Upper lobe of right lung (tissue), 1 donor: Measurements from ENCODE around the gene LRRN3. TPM values are rescaled to one million over a fixed set of nuclear protein-coding genes. Genes with fewer than 3 reads are reported as not detected.
"Not testable (repeated sequence)": the region's sequence is repeated elsewhere in the genome, so short reads cannot be mapped to it uniquely, and the experiment has no call there.

Source experiments
- ATAC-seq: fragments of 200-7000 bp; cut with Tn5 transposase; one replicate; pipeline ENCODE4 v1.9.1; 2020; ENCODE audit warnings: mild to moderate bottlenecking, moderate library complexity
- DNase-seq: peaks from one replicate; pipeline ENCODE4 v3.0.0-alpha.2; 2020
- H3K27ac ChIP-seq: fragments of 200-600 bp; one replicate; pipeline ENCODE4 v1.8.0; 2022
- H3K27me3 ChIP-seq: fragments of 200-600 bp; one replicate; pipeline ENCODE4 v1.8.0; 2022; ENCODE audit warnings: mild to moderate bottlenecking
- H3K36me3 ChIP-seq: fragments of 200-600 bp; one replicate; pipeline ENCODE4 v1.8.0; 2022
- H3K4me1 ChIP-seq: fragments of 200-600 bp; one replicate; pipeline ENCODE4 v1.8.0; 2022
- H3K4me3 ChIP-seq: fragments of 200-600 bp; one replicate; pipeline ENCODE4 v1.8.0; 2022; ENCODE audit warnings: mild to moderate bottlenecking
- H3K9me3 ChIP-seq: fragments of 200-600 bp; one replicate; pipeline ENCODE4 v1.8.0; 2022
- intact Hi-C: fragments of 100-400 bp; cut with DNase I; formaldehyde crosslinking; loops from one replicate; pipeline ENCODE4 v1.11.0; 2022
- total RNA-seq: library from RNA; stranded (reverse); fragmentation: NEBNext Ultra II Directional; extraction: Animal tissue kit (Norgen Biotek cat#: 25700); gene quantifications from one replicate; pipeline ENCODE4 v1.2.1, GENCODE V29; 2021
- TF ChIP-seq, protein P1 (sequence below): fragments of 200-600 bp; IDR thresholded peaks from one replicate; pipeline ENCODE4 v1.8.0; 2022; ENCODE audit warnings: antibody characterized with exemption
- donor health status: DM: no; HTN: yes; CAD: no; lungs with severe emphysema.

Gene LRRN3
- total RNA-seq, 1 donor from 2014 or later = 8.9 TPM

DNA sequence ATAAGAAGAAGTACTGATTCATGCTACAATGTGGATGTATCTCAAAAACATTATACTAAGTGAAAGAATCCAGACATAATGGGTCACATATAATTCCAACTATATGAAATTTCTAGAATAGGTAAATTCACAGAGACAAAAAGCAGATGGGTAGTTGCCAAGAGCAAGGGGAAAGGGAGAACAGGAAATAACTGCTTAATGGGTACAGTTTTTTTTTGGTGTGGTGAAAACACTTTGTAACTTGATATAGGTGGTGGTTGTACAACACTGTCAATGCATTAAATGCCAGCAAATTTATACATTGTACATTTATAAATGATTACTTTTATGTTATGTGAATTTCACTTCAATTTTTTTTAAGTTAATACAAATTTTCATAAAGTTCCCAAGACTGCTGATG lies 19.4 kb upstream of the LRRN3 start:
- TF ChIP-seq, protein P1, sequence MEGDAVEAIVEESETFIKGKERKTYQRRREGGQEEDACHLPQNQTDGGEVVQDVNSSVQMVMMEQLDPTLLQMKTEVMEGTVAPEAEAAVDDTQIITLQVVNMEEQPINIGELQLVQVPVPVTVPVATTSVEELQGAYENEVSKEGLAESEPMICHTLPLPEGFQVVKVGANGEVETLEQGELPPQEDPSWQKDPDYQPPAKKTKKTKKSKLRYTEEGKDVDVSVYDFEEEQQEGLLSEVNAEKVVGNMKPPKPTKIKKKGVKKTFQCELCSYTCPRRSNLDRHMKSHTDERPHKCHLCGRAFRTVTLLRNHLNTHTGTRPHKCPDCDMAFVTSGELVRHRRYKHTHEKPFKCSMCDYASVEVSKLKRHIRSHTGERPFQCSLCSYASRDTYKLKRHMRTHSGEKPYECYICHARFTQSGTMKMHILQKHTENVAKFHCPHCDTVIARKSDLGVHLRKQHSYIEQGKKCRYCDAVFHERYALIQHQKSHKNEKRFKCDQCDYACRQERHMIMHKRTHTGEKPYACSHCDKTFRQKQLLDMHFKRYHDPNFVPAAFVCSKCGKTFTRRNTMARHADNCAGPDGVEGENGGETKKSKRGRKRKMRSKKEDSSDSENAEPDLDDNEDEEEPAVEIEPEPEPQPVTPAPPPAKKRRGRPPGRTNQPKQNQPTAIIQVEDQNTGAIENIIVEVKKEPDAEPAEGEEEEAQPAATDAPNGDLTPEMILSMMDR = no peak
- no peak overlapping the region for H3K4me3 ChIP-seq
- ATAC-seq = no peak
- no peak for DNase-seq
- no peaks in the 10 kb centered on the region for H3K36me3 ChIP-seq
- H3K27me3 ChIP-seq = no peaks in the 10 kb centered on the region
- H3K9me3 ChIP-seq = no peaks in the 10 kb centered on the region
- intact Hi-C loops = no loop called here
- no peaks in the 10 kb centered on the region for H3K4me1 ChIP-seq
- no peak overlapping the region for H3K27ac ChIP-seq

DNA sequence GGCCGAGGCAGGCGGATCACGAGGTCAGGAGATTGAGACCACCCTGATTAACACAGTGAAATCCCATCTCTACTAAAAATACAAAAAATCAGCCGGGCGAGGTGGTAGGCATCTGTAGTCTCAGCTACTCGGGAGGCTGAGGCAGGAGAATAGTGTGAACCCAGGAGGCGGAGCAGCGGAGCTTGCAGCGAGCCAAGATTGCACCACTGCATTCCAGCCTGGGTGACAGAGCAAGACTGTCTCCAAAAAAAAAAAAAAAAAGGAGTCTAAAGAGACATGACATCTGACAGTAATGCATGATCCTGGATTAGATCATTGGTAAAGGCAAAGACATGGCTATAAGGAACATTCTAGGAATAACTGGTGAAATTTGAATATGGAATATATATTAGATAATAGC lies 18.3 kb upstream of the LRRN3 start:
- intact Hi-C loops, H3K27me3 ChIP-seq, H3K27ac ChIP-seq, H3K36me3 ChIP-seq, H3K4me3 ChIP-seq, H3K9me3 ChIP-seq, DNase-seq, H3K4me1 ChIP-seq, ATAC-seq: not testable (repeated sequence)

DNA sequence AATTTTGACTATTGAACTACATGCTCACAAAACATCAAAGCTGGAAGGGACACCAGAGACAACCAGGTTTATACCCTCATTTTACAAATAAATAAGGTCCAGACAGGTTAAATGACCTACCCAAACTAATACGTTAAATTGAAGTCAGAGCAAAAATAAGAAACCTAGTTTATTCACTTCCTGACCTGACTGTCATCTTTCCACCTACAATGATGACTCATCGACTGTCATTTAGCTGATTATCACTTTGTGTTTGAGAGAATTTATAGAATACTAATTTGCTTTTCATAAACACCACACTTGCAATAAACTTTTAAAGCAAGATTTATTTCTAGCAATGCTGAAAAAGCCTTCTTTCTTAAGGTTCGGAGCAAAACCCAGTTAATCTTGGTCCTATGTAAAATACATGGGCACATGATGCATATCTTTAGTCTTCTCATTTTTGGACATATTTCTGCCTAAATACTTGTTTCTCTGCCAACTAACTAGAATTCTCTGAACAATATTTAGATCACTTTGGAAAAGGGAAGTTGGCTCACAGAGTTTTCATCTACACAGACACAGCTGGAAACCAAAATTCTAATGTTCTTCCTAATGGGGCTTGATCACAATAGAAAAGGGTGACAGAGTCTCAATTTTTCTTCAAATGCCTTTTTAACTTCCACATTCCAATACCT lies 16.7 kb upstream of the LRRN3 start:
- H3K36me3 ChIP-seq = no peaks in the 10 kb centered on the region

DNA sequence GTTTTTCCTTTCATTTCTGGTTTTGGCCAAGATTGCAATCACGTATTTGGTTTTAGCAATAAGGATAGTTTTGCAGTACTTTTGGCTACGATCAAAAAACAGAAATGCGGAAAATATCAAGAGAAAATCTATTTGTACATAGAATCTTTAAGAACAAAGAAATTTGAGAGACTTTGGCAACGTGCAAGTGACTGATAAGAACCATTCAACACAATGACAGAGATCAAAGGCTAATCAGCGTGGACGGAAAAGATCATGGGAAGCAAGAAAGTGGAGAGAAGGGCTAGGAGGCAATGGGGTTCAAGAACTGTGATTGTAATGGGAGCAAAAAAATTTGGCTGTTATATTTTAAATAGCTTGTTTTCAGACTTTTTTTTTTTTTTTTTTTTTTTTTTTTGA lies 16.2 kb upstream of the LRRN3 start:
- intact Hi-C loops = no loop called here
- H3K27ac ChIP-seq = no peak overlapping the region
- TF ChIP-seq, protein P1 = no peak
- no peaks in the 10 kb centered on the region for H3K4me1 ChIP-seq
- DNase-seq (no peak), ATAC-seq (no peak)
- no peaks in the 10 kb centered on the region for H3K36me3 ChIP-seq
- H3K9me3 ChIP-seq = no peaks in the 10 kb centered on the region
- no peaks in the 10 kb centered on the region for H3K27me3 ChIP-seq
- no peak overlapping the region for H3K4me3 ChIP-seq

More for the DNA sequence above, 16.7 kb upstream of the LRRN3 start:
- no peaks in the 10 kb centered on the region for H3K4me1 ChIP-seq
- H3K9me3 ChIP-seq = no peaks in the 10 kb centered on the region
- no peak overlapping the region for H3K4me3 ChIP-seq
- ATAC-seq (no peak), DNase-seq (no peak)
- no peaks in the 10 kb centered on the region for H3K27me3 ChIP-seq
- H3K27ac ChIP-seq = no peak overlapping the region
- TF ChIP-seq, protein P1 = no peak
- intact Hi-C loops = no loop called here

DNA sequence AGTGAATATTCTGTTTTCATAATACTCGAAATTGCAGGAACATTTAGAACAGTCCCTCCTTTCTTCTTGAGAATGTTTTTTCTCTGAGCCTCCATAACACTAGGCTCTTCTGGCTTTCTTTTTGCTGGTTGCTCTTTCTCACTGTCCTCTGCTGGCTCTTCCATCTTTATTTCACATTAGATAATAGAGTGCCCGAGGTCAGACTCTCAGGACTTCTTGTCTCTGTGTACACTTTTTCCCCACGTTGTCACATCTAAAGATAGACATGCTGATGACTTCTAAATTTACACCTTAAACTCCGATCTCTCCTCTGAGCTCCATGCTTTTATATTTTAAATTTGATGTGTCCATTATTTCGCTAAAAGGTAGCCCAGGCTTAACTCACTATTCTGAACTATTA lies 15.4 kb upstream of the LRRN3 start:
- Histone ChIP-seq H3K27me3 (no peaks in the 10 kb centered on the region), H3K9me3 (no peaks in the 10 kb centered on the region), H3K4me1 (no peaks in the 10 kb centered on the region), H3K27ac (no peak overlapping the region), H3K36me3 (no peaks in the 10 kb centered on the region), H3K4me3 (no peak overlapping the region)
- intact Hi-C loops = no loop called here
- TF ChIP-seq, protein P1 = no peak
- DNase-seq (no peak), ATAC-seq (no peak)

DNA sequence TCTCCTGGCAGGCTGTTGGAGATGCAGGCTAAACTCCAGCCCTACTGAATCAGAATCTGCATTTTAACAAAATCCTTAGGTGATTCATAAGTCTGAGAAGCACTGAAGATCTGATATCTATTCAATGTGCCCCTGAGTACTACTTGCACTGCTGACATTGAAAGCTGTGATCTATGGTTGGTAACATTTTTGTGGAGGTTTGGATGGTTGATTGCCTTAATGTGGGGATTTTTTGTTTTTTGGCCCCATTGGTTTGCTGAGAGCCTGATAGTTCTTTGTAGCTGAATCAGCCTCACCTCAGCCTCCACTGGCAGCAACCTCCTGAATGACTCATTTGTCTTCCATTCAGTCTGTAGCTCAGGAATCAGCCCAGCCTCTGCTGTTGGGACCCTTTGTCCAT lies 14.7 kb upstream of the LRRN3 start:
- H3K27ac ChIP-seq = no peak overlapping the region
- H3K27me3 ChIP-seq = no peaks in the 10 kb centered on the region
- TF ChIP-seq, protein P1 = no peak
- no peak for ATAC-seq
- no peak overlapping the region for H3K4me3 ChIP-seq
- H3K36me3 ChIP-seq = no peaks in the 10 kb centered on the region
- H3K9me3 ChIP-seq = no peaks in the 10 kb centered on the region
- no peaks in the 10 kb centered on the region for H3K4me1 ChIP-seq
- intact Hi-C loops = no loop called here
- DNase-seq = no peak
